Uterus (tissue), 4 donors: ENCODE results near the gene REELD1. TPM values are rescaled to one million over a fixed set of nuclear protein-coding genes. Genes with fewer than 3 reads are reported as not detected.

ENCODE experiments used
- DNase-seq, 2 donors: peaks; one replicate each; pipeline ENCODE4 v3.0.0-alpha.2; 2019 to 2020
- H3K27ac ChIP-seq, 2 donors: fragments of 200-600 bp; sonication (generic); 1 replicate in 1 of 2; 2 replicates in 1 of 2; pipeline ENCODE4 v1.5.1; 2016 to 2018
- H3K27me3 ChIP-seq, 2 donors: fragments of 200-600 bp; sonication (generic); one replicate each; pipeline ENCODE4 v1.5.1; 2018 to 2019; ENCODE audit warnings: control low read depth in 1 of 2
- H3K36me3 ChIP-seq, 2 donors: fragments of 200-600 bp; sonication (generic); one replicate each; pipeline ENCODE4 v1.5.1; 2019; ENCODE audit warnings: control low read depth in 1 of 2
- H3K4me1 ChIP-seq, 2 donors: fragments of 200-600 bp; sonication (generic); one replicate each; pipeline ENCODE4 v1.5.1; 2018 to 2019; ENCODE audit warnings: control low read depth in 1 of 2
- H3K4me3 ChIP-seq, 2 donors: fragments of 200-600 bp; sonication (generic); 1 replicate in 1 of 2; 2 replicates in 1 of 2; pipeline ENCODE4 v1.5.1; 2018 to 2019; ENCODE audit warnings: mild to moderate bottlenecking in 1 of 2
- H3K9me3 ChIP-seq, 2 donors: fragments of 200-600 bp; sonication (generic); one replicate each; pipeline ENCODE4 v1.5.1; 2019; ENCODE audit warnings: control low read depth in 1 of 2
- POLR2A ChIP-seq, 2 donors: fragments of 450-650 bp; IDR thresholded peaks; one replicate each; pipeline ENCODE4 v1.6.1; 2016; ENCODE audit warnings: antibody characterized with exemption in 2 of 2, mild to moderate bottlenecking in 1 of 2, moderate library complexity in 1 of 2
- intact Hi-C: fragments of 100-400 bp; cut with DNase I; formaldehyde crosslinking; loops from one replicate; pipeline ENCODE4 v1.15.1; 2023; ENCODE audit warnings: low total_unique reads
- total RNA-seq, 4 donors: library from RNA; depleted of rRNA in 3 of 4; stranded (reverse); fragments of >200 nt in 3 of 4; gene quantifications; one replicate each; pipeline versions ENCODE4 v1.1.0 to v1.2.4, GENCODE V29; 2014 to 2023
- TF ChIP-seq, protein P1 (sequence below), 4 experiments: fragments of 200-600 bp in 2 of 4; fragments of 450-650 bp in 2 of 4; sonication (generic) in 2 of 4; IDR thresholded peaks; one replicate each; pipeline ENCODE4 v1.5.1; 2016 to 2019; ENCODE audit warnings: antibody characterized with exemption in 4 of 4, mild to moderate bottlenecking in 2 of 4, moderate library complexity in 1 of 4
- donor health status: DM: yes; HTN: yes; CAD: no.

REELD1 gene
- total RNA-seq, 4 donors from 2014 or later, result 1.4 TPM; not detected in 3

DNA sequence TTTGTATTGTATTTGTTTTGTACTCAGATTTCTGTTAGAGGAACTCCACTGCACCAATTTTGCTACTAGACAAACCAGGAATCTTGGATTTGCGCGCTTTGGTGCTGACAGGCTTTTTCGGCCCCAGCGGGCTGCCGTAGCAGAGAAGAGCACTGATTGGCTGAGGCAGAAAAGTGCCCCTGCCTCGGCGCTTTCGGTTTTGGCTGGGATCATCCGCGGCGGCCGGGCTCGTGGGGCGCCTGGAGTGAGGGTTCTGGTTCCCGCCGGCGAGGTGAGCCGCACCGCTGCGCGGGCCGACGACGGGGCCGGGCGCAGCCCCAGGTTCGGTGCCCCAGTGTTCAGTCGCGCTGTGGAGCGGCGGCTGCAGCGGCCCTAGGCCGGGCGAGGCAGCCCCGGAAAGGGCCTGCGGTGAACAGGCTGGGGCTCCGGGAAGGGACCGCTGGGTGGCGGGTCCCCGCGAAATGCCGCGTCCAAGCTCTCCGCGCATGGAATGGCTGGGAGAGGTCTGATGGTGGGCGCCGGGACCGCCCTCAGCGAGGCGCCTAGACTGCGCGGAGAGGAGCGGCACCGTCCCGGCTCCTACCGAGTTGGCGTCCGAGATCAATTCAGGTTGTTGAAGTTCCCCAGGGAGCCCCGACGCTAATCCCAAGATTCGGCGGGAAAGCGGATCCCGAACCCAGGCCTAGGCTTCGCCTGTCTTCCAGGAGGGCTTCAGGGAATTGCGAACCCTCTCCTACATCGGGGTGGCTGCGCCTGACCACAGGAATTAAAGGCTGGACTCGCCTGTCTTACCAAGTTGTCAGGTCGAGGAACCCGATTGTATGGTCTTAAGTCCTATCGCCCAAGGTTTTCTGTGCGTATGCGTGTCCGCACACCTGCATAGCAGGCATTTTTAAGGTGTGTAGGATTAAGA, 38.5 kb upstream of the REELD1 start, which contains the start of gene LSM6:
LSM6 (plus strand) TSS at position 178 of the 913 bp plus-strand sequence. CDS start 7,204 bp downstream, outside the sequence.
- H3K27me3 ChIP-seq, result no peaks in the 10 kb centered on the region
- peak within 1 kb of the TSS; percentile 72 to 93 for H3K4me3 ChIP-seq
- TF ChIP-seq POLR2A (IDR thresholded peaks at IDR 0.05), result peak; percentile 35 to 75
- TF ChIP-seq, protein P1, sequence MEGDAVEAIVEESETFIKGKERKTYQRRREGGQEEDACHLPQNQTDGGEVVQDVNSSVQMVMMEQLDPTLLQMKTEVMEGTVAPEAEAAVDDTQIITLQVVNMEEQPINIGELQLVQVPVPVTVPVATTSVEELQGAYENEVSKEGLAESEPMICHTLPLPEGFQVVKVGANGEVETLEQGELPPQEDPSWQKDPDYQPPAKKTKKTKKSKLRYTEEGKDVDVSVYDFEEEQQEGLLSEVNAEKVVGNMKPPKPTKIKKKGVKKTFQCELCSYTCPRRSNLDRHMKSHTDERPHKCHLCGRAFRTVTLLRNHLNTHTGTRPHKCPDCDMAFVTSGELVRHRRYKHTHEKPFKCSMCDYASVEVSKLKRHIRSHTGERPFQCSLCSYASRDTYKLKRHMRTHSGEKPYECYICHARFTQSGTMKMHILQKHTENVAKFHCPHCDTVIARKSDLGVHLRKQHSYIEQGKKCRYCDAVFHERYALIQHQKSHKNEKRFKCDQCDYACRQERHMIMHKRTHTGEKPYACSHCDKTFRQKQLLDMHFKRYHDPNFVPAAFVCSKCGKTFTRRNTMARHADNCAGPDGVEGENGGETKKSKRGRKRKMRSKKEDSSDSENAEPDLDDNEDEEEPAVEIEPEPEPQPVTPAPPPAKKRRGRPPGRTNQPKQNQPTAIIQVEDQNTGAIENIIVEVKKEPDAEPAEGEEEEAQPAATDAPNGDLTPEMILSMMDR (IDR thresholded peaks at IDR 0.05), result peak in 2 of 4 experiments; percentile 9 to 27
- peak within 1 kb of the TSS; percentile 83 to 98 for H3K27ac ChIP-seq
- peak; percentile 88 to 89 for DNase-seq
- no peaks in the 10 kb centered on the region for H3K9me3 ChIP-seq
- H3K4me1 ChIP-seq, result peaks cover 0 to 10% of the 10 kb centered on the region in 2 donors
- intact Hi-C loops, result no loop called here
- H3K36me3 ChIP-seq, result no peaks in the 10 kb centered on the region

DNA sequence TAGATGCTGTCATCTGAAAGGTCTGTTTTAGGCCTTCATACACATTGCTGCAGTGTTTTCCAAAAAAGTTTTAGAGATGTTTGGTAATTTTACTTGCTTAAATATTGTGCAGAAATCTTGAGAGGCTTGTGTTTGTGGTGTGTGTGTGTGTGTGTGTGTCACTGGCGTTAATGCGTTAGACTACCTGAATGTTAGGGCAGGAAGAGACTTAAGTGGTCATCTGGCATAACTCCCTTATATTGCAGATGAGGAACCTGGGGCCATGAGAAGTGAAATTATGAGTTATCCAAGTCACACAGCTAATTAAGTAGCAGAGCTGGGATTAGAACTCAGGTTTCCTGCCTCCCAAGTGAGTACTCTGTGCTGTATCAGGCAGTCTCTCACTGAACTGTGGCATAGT, 37.4 kb upstream of the REELD1 start:
- intact Hi-C loops, result no loop called here
- H3K36me3 ChIP-seq, result no peaks in the 10 kb centered on the region
- H3K4me3 ChIP-seq, result peak overlapping the region in 1 of 2 donors; percentile 93
- DNase-seq, result no peak
- TF ChIP-seq, protein P1 (IDR thresholded peaks at IDR 0.05), result no peak
- TF ChIP-seq POLR2A (IDR thresholded peaks at IDR 0.05), result no peak
- peaks cover 0 to 12% of the 10 kb centered on the region in 2 donors for H3K4me1 ChIP-seq
- no peaks in the 10 kb centered on the region for H3K27me3 ChIP-seq
- peak overlapping the region in 1 of 2 donors; percentile 83 for H3K27ac ChIP-seq
- no peaks in the 10 kb centered on the region for H3K9me3 ChIP-seq

DNA sequence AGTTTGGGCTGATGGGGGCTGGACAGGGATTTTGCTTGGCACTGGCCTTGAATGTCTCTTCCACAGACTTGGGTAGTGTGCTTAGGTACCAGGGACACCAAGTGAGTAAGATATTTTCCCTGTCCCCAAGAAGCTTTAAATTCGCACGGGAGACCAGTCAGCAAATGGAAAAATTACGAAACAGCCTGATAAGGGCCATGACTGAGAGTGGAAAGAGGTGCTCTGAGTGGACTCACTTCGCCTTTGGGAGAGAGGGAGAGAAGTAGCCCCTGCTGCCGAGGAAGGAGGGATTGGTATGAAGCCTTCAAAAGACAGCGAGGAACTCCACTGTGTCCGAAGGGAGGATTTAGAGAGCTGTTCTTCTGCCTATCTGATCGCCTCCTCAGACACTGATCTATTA, 36.2 kb upstream of the REELD1 start:
- TF ChIP-seq, protein P1 (IDR thresholded peaks at IDR 0.05), result no peak
- no peak for TF ChIP-seq POLR2A (IDR thresholded peaks at IDR 0.05)
- Histone ChIP-seq H3K27ac (no peak overlapping the region), H3K9me3 (no peaks in the 10 kb centered on the region), H3K36me3 (no peaks in the 10 kb centered on the region), H3K27me3 (no peaks in the 10 kb centered on the region), H3K4me1 (peaks cover 0 to 13% of the 10 kb centered on the region in 2 donors), H3K4me3 (no peak overlapping the region)
- DNase-seq, result no peak
- intact Hi-C loops, result no loop called here

DNA sequence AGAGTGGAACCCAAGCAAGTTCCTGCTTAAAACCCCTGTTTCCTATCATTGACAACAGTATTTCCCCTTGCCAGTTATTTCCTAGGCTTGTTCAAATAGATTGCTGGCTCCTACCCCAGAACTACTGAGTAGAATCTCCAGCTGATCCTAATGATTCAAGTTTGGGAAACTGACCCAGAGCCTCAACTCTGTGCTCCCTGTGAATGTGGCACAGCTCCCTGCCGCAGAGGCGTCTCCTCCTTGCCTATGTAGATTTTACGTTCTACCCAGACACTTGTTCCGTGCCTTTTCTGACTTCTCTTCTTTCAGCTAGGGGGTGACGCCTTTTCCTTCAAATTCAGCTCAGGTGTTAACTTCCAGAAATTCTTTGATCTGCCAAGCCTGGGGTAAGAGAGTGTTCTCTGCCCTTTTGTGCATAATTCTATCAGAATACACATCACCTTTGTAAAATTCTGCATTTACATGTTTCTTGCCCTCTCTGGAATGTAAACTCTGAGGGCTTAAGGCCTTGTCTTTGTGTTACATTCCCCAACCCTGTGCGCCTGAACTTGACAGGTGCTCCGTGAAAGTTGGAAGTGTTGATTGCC, 34.5 kb upstream of the REELD1 start:
- Histone ChIP-seq H3K36me3 (no peaks in the 10 kb centered on the region), H3K27me3 (no peaks in the 10 kb centered on the region), H3K4me3 (no peak overlapping the region), H3K27ac (no peak overlapping the region), H3K9me3 (no peaks in the 10 kb centered on the region), H3K4me1 (peaks cover 0 to 13% of the 10 kb centered on the region in 2 donors)
- TF ChIP-seq, protein P1 (IDR thresholded peaks at IDR 0.05), result no peak
- no peak for TF ChIP-seq POLR2A (IDR thresholded peaks at IDR 0.05)
- DNase-seq, result no peak
- intact Hi-C loops, result no loop called here

DNA sequence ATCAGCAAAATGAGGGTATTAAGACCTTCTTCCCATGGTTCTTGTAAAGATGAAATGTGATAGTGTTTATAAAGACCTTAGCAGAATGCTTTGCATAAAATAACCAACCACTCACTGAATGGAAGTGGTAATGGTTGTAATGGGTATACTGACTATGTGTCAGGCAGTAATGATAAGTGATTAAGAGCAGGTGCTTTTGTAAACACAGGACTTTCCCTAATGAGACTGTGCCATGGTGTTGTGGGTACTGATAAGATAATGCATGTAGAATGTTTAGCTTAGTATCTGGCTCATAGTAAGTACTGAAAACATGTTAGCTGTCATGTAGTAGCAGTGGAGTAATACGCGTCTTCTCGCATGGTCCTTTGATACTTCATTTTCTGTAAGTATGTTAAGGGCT, 31.9 kb upstream of the REELD1 start:
- no peaks in the 10 kb centered on the region for H3K27me3 ChIP-seq
- H3K4me3 ChIP-seq, result no peak overlapping the region
- TF ChIP-seq, protein P1 (IDR thresholded peaks at IDR 0.05), result no peak
- no peak for TF ChIP-seq POLR2A (IDR thresholded peaks at IDR 0.05)
- no peak for DNase-seq
- H3K27ac ChIP-seq, result no peak overlapping the region
- H3K4me1 ChIP-seq, result peaks cover 0 to 13% of the 10 kb centered on the region in 2 donors
- H3K36me3 ChIP-seq, result no peaks in the 10 kb centered on the region
- intact Hi-C loops, result no loop called here
- H3K9me3 ChIP-seq, result no peaks in the 10 kb centered on the region
